Ovary (tissue), 9 donors: ENCODE data around the gene GBX1. TPM values are rescaled to one million over a fixed set of nuclear protein-coding genes. Genes with fewer than 3 reads are reported as not detected.

ENCODE experiments used
- DNase-seq, 5 donors: peaks; one replicate each; pipeline ENCODE4 v3.0.0-alpha.2; 2019 to 2020
- H3K27ac ChIP-seq, 2 donors: fragments of 200-600 bp; one replicate each; pipeline versions ENCODE4 v1.5.1 to v1.8.0; 2019 to 2022
- H3K27me3 ChIP-seq: fragments of 200-600 bp; one replicate; pipeline ENCODE4 v1.8.0; 2022
- H3K36me3 ChIP-seq: fragments of 200-600 bp; sonication (generic); one replicate; pipeline ENCODE4 v1.5.1; 2019
- H3K4me1 ChIP-seq: one replicate; pipeline ENCODE4 v1.8.1; 2013; ENCODE audit warnings: mild to moderate bottlenecking, moderate library complexity; ENCODE audit not compliant: insufficient read depth
- H3K4me3 ChIP-seq: fragments of 200-600 bp; sonication (generic); one replicate; pipeline ENCODE4 v1.5.1; 2017
- H3K9me3 ChIP-seq, 2 donors: fragments of 200-600 bp in 1 of 2; sonication (generic) in 1 of 2; one replicate each; pipeline versions ENCODE4 v1.5.1 to v1.8.1; 2013 to 2019; ENCODE audit warnings: mild to moderate bottlenecking in 1 of 2, moderate library complexity in 1 of 2
- CTCF ChIP-seq, 3 donors: fragments of 450-650 bp in 2 of 3; fragments of 200-600 bp in 1 of 3; IDR thresholded peaks; one replicate each; pipeline versions ENCODE4 v1.5.1 to v1.8.0; 2016 to 2022; ENCODE audit warnings: antibody characterized with exemption in 3 of 3, mild to moderate bottlenecking in 1 of 3
- EP300 ChIP-seq: sonication (generic); formaldehyde crosslinking; IDR thresholded peaks from one replicate; pipeline ENCODE4 v1.6.1; 2017; ENCODE audit warnings: antibody characterized with exemption
- POLR2A ChIP-seq: fragments of 450-650 bp; IDR thresholded peaks from one replicate; pipeline ENCODE4 v1.6.1; 2017; ENCODE audit warnings: antibody characterized with exemption, mild to moderate bottlenecking, moderate library complexity
- WGBS, 3 donors: extraction: QIAGEN DNeasy Blood & Tissue Kit in 1 of 3; methylation state at CpG; one replicate each; pipeline versions ENCODE4 v1.1.5 to v1.1.7; 2013 to 2017; 5-methylcytosine and 5-hydroxymethylcytosine counted together
- intact Hi-C, 4 donors: fragments of 100-400 bp; cut with DNase I; formaldehyde crosslinking; loops; one replicate each; pipeline versions ENCODE4 v1.11.0 to v1.15.1; 2022 to 2023
- polyA plus RNA-seq, 2 donors: library from polyadenylated mRNA; stranded (reverse); fragments of 200-250 nt in 1 of 2; fragments of 350-450 nt in 1 of 2; fragmentation: Illumina TruSeq in 1 of 2; extraction: RNeasy Lipid Tissue Mini Kit (QIAGEN cat#74804) in 1 of 2; gene quantifications; one replicate each; pipeline ENCODE4 v1.2.3, GENCODE V29; 2013 to 2014
- total RNA-seq, 7 donors: library from RNA; depleted of rRNA in 2 of 7; stranded (reverse); fragments of >200 nt in 2 of 7; fragmentation: NEBNext Ultra II Directional in 3 of 7; extraction: Animal tissue kit (Norgen Biotek cat#: 25700) in 3 of 7; gene quantifications; one replicate each; pipeline versions ENCODE4 v1.1.0 to v1.2.4, GENCODE V29; 2016 to 2023
- donor health status: DM: no; HTN: no; CAD: no; lungs with moderate emphysema.
- donor health status: DM: no; HTN: no; CAD: no.
- donor health status: Bipolar disorder and iron deficiency.
- donor health status: DM: yes; HTN: yes; CAD: no.
- donor health status: DM: no; HTN: no; CAD: no.
- donor health status: DM: yes; HTN: yes; CAD: no.

GBX1 gene
- total and polyA plus RNA-seq, 9 donors: not detected

DNA sequence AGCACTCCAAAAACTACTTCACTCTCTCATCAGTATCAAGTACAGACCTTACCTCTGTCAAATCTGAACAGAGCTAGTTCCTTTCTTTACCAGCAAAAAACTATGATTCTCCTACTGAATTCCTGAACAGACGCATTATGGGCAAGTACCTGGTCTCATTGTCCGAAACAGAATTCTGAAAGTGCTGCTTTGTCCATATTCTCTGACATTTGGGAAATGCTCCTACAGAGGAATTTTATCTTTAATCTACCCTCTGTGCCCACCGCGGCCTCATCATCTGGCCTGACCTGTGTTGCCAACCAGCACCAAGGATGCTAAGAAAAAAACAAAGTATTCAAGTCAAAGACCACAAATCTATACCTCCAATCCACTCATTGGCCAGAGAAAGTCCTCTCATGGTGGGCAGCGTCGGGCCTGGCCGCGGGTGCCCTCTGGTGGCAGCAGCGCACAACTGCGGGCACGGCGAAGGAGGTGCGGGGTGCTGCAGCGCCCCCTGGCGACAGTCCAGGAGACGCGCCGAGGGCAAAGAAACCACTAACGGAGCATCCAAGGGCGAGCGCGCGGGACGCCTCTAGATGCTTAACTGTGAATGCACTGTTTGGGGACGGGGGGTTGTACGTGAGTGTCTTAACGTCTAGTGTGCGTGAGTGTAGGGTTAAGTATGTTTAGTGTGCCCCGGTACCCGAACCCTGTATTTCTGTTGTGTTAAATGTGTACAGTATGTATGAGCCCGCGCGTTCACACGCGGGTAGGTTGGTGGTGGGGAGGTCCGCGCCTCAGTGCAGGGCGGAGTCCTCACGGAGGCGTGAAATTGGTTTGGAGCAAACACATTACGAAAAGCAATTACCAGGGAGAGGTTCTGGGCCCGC is 5.0 kb upstream of the GBX1 start:
- 19 to 24% (median 22%) methylated on average over 42 of the region's 42 CpGs for WGBS, 3 donors
- Histone ChIP-seq H3K27ac (no peak overlapping the region), H3K27me3 (no peaks in the 10 kb centered on the region), H3K4me3 (no peak overlapping the region), H3K36me3 (no peaks in the 10 kb centered on the region), H3K9me3 (no peaks in the 10 kb centered on the region), H3K4me1 (no peaks in the 10 kb centered on the region)
- DNase-seq: peak; percentile 65 to 88 (median 78)
- peak; percentile 98 to 100 (median 98) for TF ChIP-seq CTCF (IDR thresholded peaks at IDR 0.05)
- no peak for TF ChIP-seq POLR2A
- intact Hi-C loops: loop anchor here in 2 of 4 donors (2.0 to 5.0 kb wide), 2 partner anchors 45 to 130 kb away; no protein-coding TSS in a partner anchor

GRCh38 chr7:151168787-151169162 is 1.3 kb upstream of the GBX1 start:
- intact Hi-C loops: loop anchor here in 1 of 4 donors (5.0 kb wide), 1 partner anchor 41 kb away; no protein-coding TSS in a partner anchor
- no peaks in the 10 kb centered on the region for H3K36me3 ChIP-seq
- no peak for TF ChIP-seq EP300
- no peak for TF ChIP-seq POLR2A
- TF ChIP-seq CTCF (IDR thresholded peaks at IDR 0.05): no peak
- H3K9me3 ChIP-seq: no peaks in the 10 kb centered on the region
- H3K27me3 ChIP-seq: peaks cover 3% of the 10 kb centered on the region
- 45 to 53% (median 50%) methylated on average over 10 of the region's 10 CpGs for WGBS, 3 donors
- peaks cover 5% of the 10 kb centered on the region for H3K4me1 ChIP-seq
- no peak overlapping the region for H3K4me3 ChIP-seq
- H3K27ac ChIP-seq: no peak overlapping the region
- no peak for DNase-seq

DNA sequence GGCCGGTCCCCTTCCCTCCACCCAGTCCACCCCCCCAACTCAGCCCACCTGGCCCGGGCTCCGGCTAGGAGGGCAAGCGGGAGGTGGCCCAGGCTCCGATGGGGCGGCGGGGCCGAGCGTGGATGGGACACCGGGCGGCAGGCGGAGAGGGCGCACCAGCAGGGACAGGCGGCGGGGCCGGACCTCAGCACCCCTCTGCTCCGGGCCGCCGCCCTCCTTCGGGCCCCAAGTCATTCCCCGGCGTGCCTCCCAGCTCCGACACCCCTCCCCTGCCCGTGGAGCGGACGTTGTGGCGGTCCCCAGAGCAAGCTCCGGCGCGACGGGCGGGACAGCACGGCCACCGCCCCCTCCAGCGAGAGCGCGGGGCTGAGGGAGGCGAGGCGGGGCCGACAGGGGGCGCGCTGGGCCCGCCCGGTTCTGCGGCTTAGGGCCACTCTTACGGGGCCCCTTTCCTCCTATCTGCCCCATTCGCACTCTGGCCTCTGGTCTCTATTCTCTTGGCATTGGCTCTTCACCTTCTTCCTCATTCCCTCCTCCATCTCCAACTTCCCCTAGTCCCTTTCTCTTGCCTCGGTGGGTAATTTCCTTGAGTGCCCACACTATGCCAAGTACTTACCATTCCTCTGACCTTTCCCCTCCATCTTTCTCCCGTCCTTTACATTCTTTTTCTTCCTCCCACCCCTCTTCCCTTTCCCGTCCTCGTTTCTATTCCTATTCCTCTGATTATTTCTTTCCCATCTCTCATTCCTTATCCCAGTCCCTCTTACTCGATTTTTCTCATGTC is 701 bp upstream of the GBX1 start:
- Histone ChIP-seq H3K4me3 (peak overlapping the region; percentile 24), H3K4me1 (peaks cover 5% of the 10 kb centered on the region), H3K36me3 (no peaks in the 10 kb centered on the region), H3K27me3 (peaks cover 3% of the 10 kb centered on the region), H3K27ac (no peak overlapping the region), H3K9me3 (no peaks in the 10 kb centered on the region)
- no peak for DNase-seq
- intact Hi-C loops: loop anchor here in 1 of 4 donors (5.0 kb wide), 1 partner anchor 41 kb away; no protein-coding TSS in a partner anchor
- 2 to 4% (median 2%) methylated on average over 29 to 52 of the region's 52 CpGs for WGBS, 3 donors
- TF ChIP-seq POLR2A: no peak
- TF ChIP-seq EP300: no peak
- TF ChIP-seq CTCF (IDR thresholded peaks at IDR 0.05): peak in 1 of 3 donors; percentile 20

GRCh38 chr7:151166629-151167196 is 781 bp downstream of the GBX1 start:
- no peaks in the 10 kb centered on the region for H3K9me3 ChIP-seq
- intact Hi-C loops: loop anchor here in 1 of 4 donors (5.0 kb wide), 1 partner anchor 39 kb away; no protein-coding TSS in a partner anchor
- TF ChIP-seq POLR2A (no peak), CTCF (IDR thresholded peaks at IDR 0.05) (no peak), EP300 (no peak)
- DNase-seq: no peak
- WGBS, 3 donors: 8 to 19% (median 9%) methylated on average over 19 to 31 of the region's 31 CpGs
- peaks cover 5% of the 10 kb centered on the region for H3K4me1 ChIP-seq
- H3K4me3 ChIP-seq: peak overlapping the region; percentile 24
- H3K36me3 ChIP-seq: no peaks in the 10 kb centered on the region
- H3K27ac ChIP-seq: no peak overlapping the region
- peaks cover 3% of the 10 kb centered on the region for H3K27me3 ChIP-seq
